Measurements from ENCODE around the gene CES4A.
"Not testable (repeated sequence)": the region's sequence is repeated elsewhere in the genome, so short reads cannot be mapped to it uniquely, and the experiment has no call there.

DNA sequence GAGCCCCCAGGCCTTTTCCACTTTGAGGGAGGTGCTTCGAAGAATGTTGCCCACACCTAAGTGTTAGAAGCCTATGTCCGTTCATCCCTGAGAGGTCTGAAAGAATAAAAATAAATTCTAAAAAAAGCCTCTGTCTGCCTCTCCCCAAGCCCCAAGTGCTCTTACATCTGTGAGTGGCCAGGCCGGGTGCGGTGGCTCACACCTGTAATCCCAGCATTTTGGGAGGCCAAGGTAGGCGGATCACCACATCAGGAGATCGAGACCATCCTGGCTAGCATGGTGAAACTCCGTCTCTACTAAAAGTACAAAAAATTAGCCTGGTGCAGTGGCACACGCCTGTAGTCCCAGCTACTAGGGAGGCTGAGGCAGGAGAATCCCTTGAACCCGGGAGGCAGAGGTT lies 43.4 kb upstream of the CES4A start:
- TF ChIP-seq, protein P1, sequence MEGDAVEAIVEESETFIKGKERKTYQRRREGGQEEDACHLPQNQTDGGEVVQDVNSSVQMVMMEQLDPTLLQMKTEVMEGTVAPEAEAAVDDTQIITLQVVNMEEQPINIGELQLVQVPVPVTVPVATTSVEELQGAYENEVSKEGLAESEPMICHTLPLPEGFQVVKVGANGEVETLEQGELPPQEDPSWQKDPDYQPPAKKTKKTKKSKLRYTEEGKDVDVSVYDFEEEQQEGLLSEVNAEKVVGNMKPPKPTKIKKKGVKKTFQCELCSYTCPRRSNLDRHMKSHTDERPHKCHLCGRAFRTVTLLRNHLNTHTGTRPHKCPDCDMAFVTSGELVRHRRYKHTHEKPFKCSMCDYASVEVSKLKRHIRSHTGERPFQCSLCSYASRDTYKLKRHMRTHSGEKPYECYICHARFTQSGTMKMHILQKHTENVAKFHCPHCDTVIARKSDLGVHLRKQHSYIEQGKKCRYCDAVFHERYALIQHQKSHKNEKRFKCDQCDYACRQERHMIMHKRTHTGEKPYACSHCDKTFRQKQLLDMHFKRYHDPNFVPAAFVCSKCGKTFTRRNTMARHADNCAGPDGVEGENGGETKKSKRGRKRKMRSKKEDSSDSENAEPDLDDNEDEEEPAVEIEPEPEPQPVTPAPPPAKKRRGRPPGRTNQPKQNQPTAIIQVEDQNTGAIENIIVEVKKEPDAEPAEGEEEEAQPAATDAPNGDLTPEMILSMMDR (IDR thresholded peaks at IDR 0.05) = not testable (repeated sequence)
- TF ChIP-seq EZH2phosphoT487 (IDR thresholded peaks at IDR 0.05) = not testable (repeated sequence)
